Thyroid gland (tissue), 4 donors: ENCODE results near the gene PIK3CD. TPM values are rescaled to one million over a fixed set of nuclear protein-coding genes. Genes with fewer than 3 reads are reported as not detected.
A peak's percentile ranks its signal among the peaks of the same experiment; 100 is the strongest.

Source experiments
- DNase-seq, 2 donors: peaks; one replicate each; pipeline ENCODE4 v3.0.0-alpha.2; 2019
- H3K27ac ChIP-seq, 3 donors: fragments of 200-600 bp; sonication (generic); 1 replicate in 2 of 3; 2 replicates in 1 of 3; pipeline ENCODE4 v1.5.1; 2016 to 2019; ENCODE audit warnings: mild to moderate bottlenecking in 1 of 3, moderate library complexity in 1 of 3
- H3K27me3 ChIP-seq: fragments of 200-600 bp; sonication (generic); one replicate; pipeline ENCODE4 v1.5.1; 2019
- H3K36me3 ChIP-seq, 2 donors: fragments of 200-600 bp; sonication (generic); one replicate each; pipeline ENCODE4 v1.5.1; 2016 to 2019
- H3K4me1 ChIP-seq, 2 donors: fragments of 200-600 bp; sonication (generic); one replicate each; pipeline ENCODE4 v1.5.1; 2017 to 2019
- H3K4me3 ChIP-seq, 3 donors: fragments of 200-600 bp; sonication (generic); replicated peaks in 1 of 3; 1 replicate in 2 of 3; 2 replicates in 1 of 3; pipeline ENCODE4 v1.5.1; 2016; ENCODE audit warnings: mild to moderate bottlenecking in 1 of 3
- H3K9me3 ChIP-seq: fragments of 200-600 bp; sonication (generic); one replicate; pipeline ENCODE4 v1.5.1; 2017
- CTCF ChIP-seq, 6 experiments: fragments of 200-600 bp in 3 of 6; fragments of 450-650 bp in 3 of 6; sonication (generic) in 3 of 6; IDR thresholded peaks; one replicate each; pipeline ENCODE4 v1.5.1; 2016 to 2019; ENCODE audit warnings: antibody characterized with exemption in 6 of 6, mild to moderate bottlenecking in 2 of 6, inconsistent platforms in 1 of 6, moderate library complexity in 1 of 6
- POLR2A ChIP-seq, 2 donors: fragments of 450-650 bp; IDR thresholded peaks; one replicate each; pipeline ENCODE4 v1.6.1; 2017; ENCODE audit warnings: antibody characterized with exemption in 2 of 2, mild to moderate bottlenecking in 2 of 2, moderate library complexity in 1 of 2
- WGBS, 2 donors: methylation state at CpG; one replicate each; pipeline ENCODE4 v1.1.5; 2017; 5-methylcytosine and 5-hydroxymethylcytosine counted together
- intact Hi-C: fragments of 100-400 bp; cut with DNase I; formaldehyde crosslinking; loops from one replicate; pipeline ENCODE4 v1.15.1; 2023
- total RNA-seq, 4 donors: library from RNA; depleted of rRNA; stranded (reverse); fragments of >200 nt; gene quantifications; one replicate each; pipeline ENCODE4 v1.2.3, GENCODE V29; 2016

The PIK3CD gene
- total RNA-seq, 4 donors from 2014 or later: 5.9 to 9.5 (median 7.7) TPM

- no peak for TF ChIP-seq POLR2A (IDR thresholded peaks at IDR 0.05)
- TF ChIP-seq CTCF (IDR thresholded peaks at IDR 0.05): no peak
- no peaks in the 10 kb centered on the region for H3K9me3 ChIP-seq
- WGBS, 2 donors: 90 to 94% methylated on average over 2 of the region's 2 CpGs
- H3K4me3 ChIP-seq: no peak overlapping the region
- peaks cover 0 to under 1% of the 10 kb centered on the region in 2 donors for H3K4me1 ChIP-seq
- intact Hi-C loops: no loop called here
- H3K36me3 ChIP-seq: no peaks in the 10 kb centered on the region
- no peak for DNase-seq
- H3K27ac ChIP-seq: no peak overlapping the region
- no peaks in the 10 kb centered on the region for H3K27me3 ChIP-seq
Measured at GRCh38 chr1:9696793-9697192, 45.3 kb downstream of the PIK3CD start.

- Histone ChIP-seq H3K27ac (no peak overlapping the region), H3K9me3 (no peaks in the 10 kb centered on the region), H3K27me3 (no peaks in the 10 kb centered on the region), H3K4me3 (no peak overlapping the region), H3K4me1 (no peaks in the 10 kb centered on the region), H3K36me3 (no peaks in the 10 kb centered on the region)
- no peak for DNase-seq
- intact Hi-C loops: no loop called here
- 92 to 93% methylated on average over 7 of the region's 7 CpGs for WGBS, 2 donors
- TF ChIP-seq CTCF (IDR thresholded peaks at IDR 0.05) (no peak), POLR2A (IDR thresholded peaks at IDR 0.05) (no peak)
Measured at GRCh38 chr1:9699361-9699760, 47.8 kb downstream of the PIK3CD start.

DNA sequence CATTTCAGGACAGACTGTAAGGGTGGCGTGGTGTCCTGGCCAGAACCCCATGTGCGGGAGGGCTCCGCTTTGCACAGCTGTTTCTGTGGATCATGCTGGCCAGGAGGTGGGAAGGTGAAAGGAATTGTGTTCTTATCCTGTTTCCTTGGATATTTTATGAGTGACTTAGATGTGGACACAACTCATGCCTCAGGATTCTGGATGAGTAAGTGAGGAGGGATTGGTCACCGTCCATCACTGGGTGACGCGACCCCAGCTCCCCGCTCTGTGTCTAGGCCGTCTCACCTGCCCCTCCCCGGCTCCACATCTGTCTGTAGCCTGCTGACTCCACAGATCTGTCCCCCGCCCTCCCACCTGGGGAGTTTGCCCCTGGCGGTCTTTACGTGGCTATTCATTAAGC is 48.8 kb downstream of the PIK3CD start:
- Histone ChIP-seq H3K27ac (no peak overlapping the region), H3K27me3 (no peaks in the 10 kb centered on the region), H3K9me3 (no peaks in the 10 kb centered on the region), H3K4me3 (no peak overlapping the region), H3K36me3 (no peaks in the 10 kb centered on the region), H3K4me1 (no peaks in the 10 kb centered on the region)
- TF ChIP-seq POLR2A (IDR thresholded peaks at IDR 0.05) (no peak), CTCF (IDR thresholded peaks at IDR 0.05) (no peak)
- WGBS, 2 donors: 89 to 91% methylated on average over 12 of the region's 12 CpGs
- DNase-seq: no peak
- intact Hi-C loops: no loop called here

DNA sequence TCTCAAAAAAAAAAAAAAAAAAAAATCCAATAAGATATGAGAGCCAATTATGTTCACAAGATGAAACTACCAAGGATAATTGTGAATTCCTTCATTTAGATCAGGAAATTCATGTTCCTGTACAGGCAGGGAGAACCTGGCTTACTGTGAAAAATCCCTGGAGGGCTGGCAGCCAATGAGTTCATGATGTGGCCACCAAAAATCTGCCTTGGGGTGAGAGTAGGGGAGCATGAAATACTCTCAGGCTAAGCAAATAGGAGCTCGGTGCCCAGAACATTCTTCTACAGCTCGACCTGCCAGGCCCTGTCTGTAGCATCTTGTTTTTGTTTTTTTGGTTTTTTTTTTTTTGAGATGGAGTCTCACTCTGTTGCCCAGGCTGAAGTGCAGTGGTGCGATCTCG is 50.1 kb downstream of the PIK3CD start:
- 65 to 76% methylated on average over 4 of the region's 4 CpGs for WGBS, 2 donors

DNA sequence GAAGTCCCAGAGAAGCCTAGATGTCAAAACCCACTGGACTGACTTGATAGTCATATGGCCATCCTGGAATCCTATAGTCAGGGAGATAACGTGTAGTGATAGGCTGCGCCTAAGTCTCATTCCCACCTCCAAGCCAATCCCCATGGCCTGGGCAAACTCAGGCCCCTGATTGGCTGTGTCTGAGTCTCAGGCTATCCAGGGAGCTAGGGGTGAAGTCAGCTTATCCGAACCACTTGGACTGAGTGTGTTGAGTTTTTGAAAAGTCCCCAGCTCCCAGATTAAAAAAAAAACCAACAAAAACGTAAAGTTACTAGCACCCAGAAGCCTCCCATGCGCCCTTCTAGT is 51.6 kb downstream of the PIK3CD start:
- 87 to 88% methylated on average over 5 of the region's 5 CpGs for WGBS, 2 donors
- no peak overlapping the region for H3K27ac ChIP-seq
- no peak overlapping the region for H3K4me3 ChIP-seq
- intact Hi-C loops: no loop called here
- TF ChIP-seq POLR2A (IDR thresholded peaks at IDR 0.05) (no peak), CTCF (IDR thresholded peaks at IDR 0.05) (no peak)
- DNase-seq: no peak
- H3K27me3 ChIP-seq: no peaks in the 10 kb centered on the region
- no peaks in the 10 kb centered on the region for H3K9me3 ChIP-seq
- no peaks in the 10 kb centered on the region for H3K36me3 ChIP-seq
- H3K4me1 ChIP-seq: no peaks in the 10 kb centered on the region

More for the DNA sequence above, 50.1 kb downstream of the PIK3CD start:
- Histone ChIP-seq H3K27ac (peak overlapping the region in 1 of 3 donors; percentile 24), H3K9me3 (no peaks in the 10 kb centered on the region), H3K27me3 (no peaks in the 10 kb centered on the region), H3K4me1 (no peaks in the 10 kb centered on the region), H3K36me3 (no peaks in the 10 kb centered on the region), H3K4me3 (no peak overlapping the region)
- TF ChIP-seq POLR2A (IDR thresholded peaks at IDR 0.05) (no peak), CTCF (IDR thresholded peaks at IDR 0.05) (no peak)
- DNase-seq: peak; percentile 18 to 59
- intact Hi-C loops: no loop called here
